GM03348 (cell line): ENCODE results near the gene ACACA.
"Not testable (repeated sequence)": the region's sequence is repeated elsewhere in the genome, so short reads cannot be mapped to it uniquely, and the experiment has no call there.

Experiments used
- DNase-seq: peaks from one replicate; pipeline ENCODE4 v3.0.0; 2012; ENCODE audit warnings: low spot score

Gene ACACA

GRCh38 chr17:37176723-37177122 is 229.9 kb downstream of the ACACA start:
- peak; percentile 20 for DNase-seq

DNA sequence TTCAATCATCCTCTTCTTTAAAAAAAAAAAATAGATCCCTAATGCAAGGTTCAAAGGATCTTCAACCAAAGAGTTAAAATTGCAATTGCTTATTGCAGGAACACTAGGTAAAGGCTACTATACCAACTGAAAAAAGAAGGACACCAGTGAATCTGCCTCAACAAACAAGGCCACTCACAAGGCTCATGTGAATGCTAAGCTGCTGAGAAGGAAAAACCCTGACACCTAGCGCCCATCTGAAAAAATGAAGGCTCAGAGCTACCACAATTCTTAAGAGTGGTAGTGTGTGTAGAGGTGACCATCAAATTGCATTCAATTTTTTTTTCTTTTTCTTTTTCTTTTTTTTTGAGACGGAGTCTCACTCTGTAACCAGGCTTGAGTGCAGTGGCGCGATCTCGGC is 232.4 kb downstream of the ACACA start:
- no peak for DNase-seq

GRCh38 chr17:37170881-37171425 is 235.7 kb downstream of the ACACA start:
- DNase-seq: no peak

GRCh38 chr17:37168731-37169353 is 237.8 kb downstream of the ACACA start:
- DNase-seq: no peak

- DNase-seq: no peak
Measured at GRCh38 chr17:37167756-37168155, 238.9 kb downstream of the ACACA start.

- no peak for DNase-seq
Measured at GRCh38 chr17:37164057-37164456, 242.6 kb downstream of the ACACA start.

- DNase-seq: no peak
Measured at GRCh38 chr17:37162800-37163199, 243.8 kb downstream of the ACACA start.

DNA sequence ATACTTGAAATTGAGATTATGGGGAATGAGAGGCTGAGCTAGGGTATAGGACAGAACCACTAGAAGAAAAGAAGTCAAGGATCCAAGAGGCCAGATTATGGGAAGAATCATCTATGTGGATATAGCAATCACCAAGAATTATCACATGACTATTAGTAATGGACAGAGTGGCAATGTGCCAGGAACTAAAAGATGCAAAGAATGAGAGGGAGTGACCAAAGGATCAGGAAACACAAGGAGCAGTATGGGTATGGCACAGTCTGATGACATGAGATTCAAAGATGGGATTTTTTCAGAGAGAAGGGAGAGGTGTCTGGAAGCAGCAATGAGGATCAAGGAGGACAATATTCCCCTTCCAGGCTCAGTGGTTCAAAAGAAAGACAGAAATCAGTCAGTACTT is 245.7 kb downstream of the ACACA start:
- DNase-seq: peak; percentile 11

GRCh38 chr17:37158290-37158689 is 248.3 kb downstream of the ACACA start:
- no peak for DNase-seq

DNA sequence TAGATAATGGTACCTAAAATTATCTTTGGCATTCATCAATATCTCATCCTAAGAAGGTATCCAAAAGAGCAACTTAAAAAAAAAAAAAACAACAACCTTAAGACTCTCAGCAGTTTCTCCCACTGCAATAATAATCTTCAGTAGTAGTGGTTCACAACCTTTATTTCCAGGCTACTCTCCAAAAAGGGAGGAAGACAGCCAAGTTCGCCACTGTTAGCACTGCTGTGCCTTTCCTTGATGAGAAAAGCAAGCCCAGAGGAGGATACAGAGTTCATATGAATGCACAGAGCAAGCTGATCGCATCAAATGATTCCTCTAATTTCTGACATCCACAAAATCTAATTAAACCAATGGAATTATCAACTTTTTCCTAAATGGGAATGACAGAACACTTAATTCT is 258.5 kb downstream of the ACACA start:
- DNase-seq: no peak

DNA sequence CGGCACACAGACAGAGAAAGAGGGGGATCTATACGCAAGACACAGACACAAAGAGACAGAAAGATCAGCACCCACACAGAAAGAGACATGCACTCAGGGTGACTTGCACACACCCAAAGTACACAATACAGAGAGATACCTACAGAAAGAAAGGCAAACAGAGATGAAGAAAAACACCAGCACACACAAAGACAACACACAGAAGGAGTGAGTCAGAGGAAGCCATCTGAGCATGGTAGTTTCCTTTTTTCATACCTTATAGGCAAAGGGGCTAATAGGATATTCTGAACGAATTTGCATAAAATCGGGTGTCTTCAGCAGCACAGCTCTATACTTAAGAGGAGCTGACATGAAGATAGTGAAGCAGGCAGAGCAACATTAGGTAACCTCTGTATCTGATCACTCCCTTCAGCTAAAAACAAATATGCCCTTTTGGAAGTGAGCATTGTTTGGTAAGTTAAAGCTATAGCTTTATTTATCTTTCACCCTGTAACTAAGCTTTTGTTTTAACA is 259.3 kb downstream of the ACACA start:
- no peak for DNase-seq

GRCh38 chr17:37146086-37147064 is 260.3 kb downstream of the ACACA start:
- no peak for DNase-seq

DNA sequence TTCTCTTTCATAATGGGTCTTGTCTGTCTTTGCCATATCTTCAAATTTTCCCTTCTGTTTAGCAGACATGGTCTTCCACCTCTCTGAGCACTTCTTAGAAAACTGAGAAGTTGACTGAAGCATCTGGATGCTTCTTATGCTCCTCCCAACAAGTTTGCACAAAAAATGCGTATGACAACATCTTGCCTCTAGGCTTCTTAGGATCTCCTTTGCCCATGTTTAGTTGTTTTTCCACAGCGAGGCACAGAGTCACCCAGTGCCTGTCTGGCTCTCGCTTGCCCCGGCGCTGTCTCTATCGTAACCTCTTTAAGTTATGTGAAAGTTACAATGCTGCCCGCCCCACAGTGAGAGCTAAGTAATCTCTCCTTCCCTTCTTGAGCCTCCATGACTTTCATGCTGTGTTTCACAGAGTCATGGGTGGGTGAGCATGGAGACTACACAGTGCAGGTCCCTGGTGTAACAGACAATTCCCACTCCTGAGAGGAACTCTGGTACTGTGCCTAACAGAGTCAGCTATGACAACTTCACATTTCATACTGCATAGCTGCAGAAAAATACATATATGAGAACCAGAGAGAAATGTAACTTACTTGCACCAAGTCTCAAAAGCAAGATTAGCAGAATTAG is 262.4 kb downstream of the ACACA start:
- no peak for DNase-seq

DNA sequence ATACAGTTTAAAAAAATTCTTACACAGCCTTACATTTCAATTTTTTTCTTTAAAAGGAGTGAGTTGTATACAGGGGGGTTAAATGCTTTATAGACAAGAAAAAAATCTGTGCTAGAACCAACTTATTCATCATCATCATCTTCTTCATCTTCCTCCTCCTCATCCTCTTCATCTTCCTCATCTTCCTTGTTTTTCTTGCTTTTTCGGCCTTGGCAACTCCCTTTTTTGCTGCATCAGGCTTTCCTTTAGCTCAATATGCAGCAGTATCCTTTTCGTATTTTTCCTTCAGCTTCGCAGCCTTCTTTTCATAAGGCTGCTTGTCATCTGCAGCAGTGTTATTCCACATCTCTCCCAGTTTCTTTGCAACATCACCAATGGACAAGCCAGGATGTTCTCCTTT is 263.1 kb downstream of the ACACA start:
- not testable (repeated sequence) for DNase-seq

DNA sequence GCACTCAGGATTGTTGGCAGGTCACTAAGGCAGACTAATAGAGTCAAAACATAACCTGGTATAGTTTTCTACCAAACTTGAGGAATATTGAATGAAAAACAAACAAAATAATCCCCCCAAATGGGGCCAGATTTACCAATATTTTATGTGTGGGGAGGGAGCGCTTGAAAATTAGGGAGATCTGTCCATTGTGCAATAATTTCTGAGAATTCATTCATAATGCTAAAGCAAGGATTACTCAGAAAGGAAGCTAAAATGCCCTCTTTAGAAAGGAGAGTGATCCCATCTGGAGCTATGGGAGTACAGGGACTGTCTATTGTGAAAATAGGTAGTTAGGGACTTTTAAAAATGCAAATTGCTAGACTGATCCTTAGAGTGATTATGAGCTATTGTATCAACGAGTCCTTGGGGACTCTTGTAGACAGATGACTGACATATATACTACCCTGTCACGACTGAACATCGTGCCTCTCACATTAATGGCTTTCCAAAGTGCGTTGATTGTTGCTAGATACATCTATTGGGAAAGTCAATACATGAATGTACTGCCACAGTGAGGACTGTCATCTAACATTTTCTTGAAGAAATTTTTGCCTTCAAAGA is 264.2 kb downstream of the ACACA start:
- DNase-seq: no peak

- no peak for DNase-seq
Measured at GRCh38 chr17:37138571-37139120, 268.0 kb downstream of the ACACA start.

DNA sequence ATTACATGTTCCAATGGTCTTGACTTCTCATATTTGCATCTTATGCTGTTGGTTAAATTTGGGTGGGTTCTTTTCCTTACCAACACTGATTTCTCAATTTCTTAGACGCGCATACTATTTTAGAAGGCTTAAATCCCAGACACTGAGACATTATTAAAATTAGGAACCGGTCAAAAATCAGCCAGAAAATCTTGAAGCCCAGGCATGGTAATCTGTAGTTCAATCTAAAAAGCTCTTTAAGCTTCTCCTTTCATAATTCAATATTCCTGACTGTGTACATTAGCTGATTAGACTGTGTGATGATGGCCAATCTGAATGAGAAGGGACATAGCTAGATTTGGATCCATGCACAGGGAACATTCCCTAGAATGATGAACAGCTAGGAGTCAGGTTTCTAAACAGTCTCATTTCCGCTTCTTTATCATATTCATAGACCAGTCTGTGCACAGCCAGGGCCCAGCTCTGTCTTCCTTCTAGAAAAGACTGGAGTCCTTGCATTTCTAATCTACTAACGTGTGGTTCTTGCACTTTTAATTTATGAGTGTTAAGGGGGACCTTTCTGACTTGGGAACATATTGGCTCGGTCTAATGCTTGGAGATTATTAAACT is 268.6 kb downstream of the ACACA start:
- no peak for DNase-seq

GRCh38 chr17:37137070-37137610 is 269.5 kb downstream of the ACACA start:
- DNase-seq: no peak

GRCh38 chr17:37135576-37135975 is 271.1 kb downstream of the ACACA start:
- DNase-seq: no peak

- DNase-seq: no peak
Measured at GRCh38 chr17:37134050-37134449, 272.6 kb downstream of the ACACA start.

- no peak for DNase-seq
Measured at GRCh38 chr17:37133136-37133535, 273.5 kb downstream of the ACACA start.
